Measurements from ENCODE around the gene ARHGAP20.

Gene ARHGAP20

GRCh38 chr11:110530900-110531741, 181.1 kb downstream of the ARHGAP20 start:
- DNase-seq (ENCODE audit: low read depth in 2 of 3, low spot score in 1 of 3) = no peak

GRCh38 chr11:110529043-110529442, 183.2 kb downstream of the ARHGAP20 start:
- no peak for DNase-seq (ENCODE audit: low read depth in 2 of 3, low spot score in 1 of 3)

GRCh38 chr11:110527146-110527545, 185.1 kb downstream of the ARHGAP20 start:
- no peak for DNase-seq (ENCODE audit: low read depth in 2 of 3, low spot score in 1 of 3)

All from stimulated activated CD4-positive, alpha-beta T cell treated with anti-CD3 and anti-CD28 coated beads, Interleukin-12 subunit alpha, Interleukin-12 subunit beta, amount 100 ng/mL, for 48 hours (primary cell).